T-cell (primary cell): Measurements from ENCODE around the gene GRID1. TPM values are rescaled to one million over a fixed set of nuclear protein-coding genes. Genes with fewer than 3 reads are reported as not detected.

Source experiments
- ATAC-seq, 4 experiments: fragments of 200-7000 bp in 3 of 4; fragments of 150-1000 bp in 1 of 4; cut with Tn5 transposase; replicated peaks in 1 of 4; 1 replicate in 3 of 4; 2 replicates in 1 of 4; pipeline ENCODE4 v1.10.0; 2021; ENCODE audit warnings: moderate library complexity in 3 of 4, mild to moderate bottlenecking in 2 of 4, moderate number of reproducible peaks in 1 of 4
- CTCF ChIA-PET, 2 donors: fragments of 300-600 bp; sonication (Branson Sonifier 250); formaldehyde crosslinking; loops; one replicate each; lab custom pipeline; 2022; ENCODE audit warnings: antibody characterized with exemption in 2 of 2; lab: Charles Lee
- POLR2A ChIA-PET, 2 donors: fragments of 300-600 bp; sonication (Branson Sonifier 250); formaldehyde crosslinking; loops; one replicate each; lab custom pipeline; 2022; ENCODE audit warnings: antibody characterized with exemption in 2 of 2; lab: Charles Lee
- DNase-seq, 35 experiments: peaks; one replicate each; pipeline versions ENCODE4 v3.0.0 to v3.0.0-alpha.2; 2013 to 2023
- H3K27ac ChIP-seq: one replicate; pipeline ENCODE4 v1.5.1; 2013; ENCODE audit warnings: low read length
- H3K27me3 ChIP-seq, 2 experiments: replicated peaks in 1 of 2; 1 replicate in 1 of 2; 2 replicates in 1 of 2; pipeline versions ENCODE4 v1.6.1 to v1.7.0; 2013; ENCODE audit warnings: low read length in 1 of 2, mixed read lengths in 1 of 2; ENCODE audit not compliant: control insufficient read depth in 2 of 2, insufficient read depth in 2 of 2; ENCODE audit errors: extremely low read depth in 1 of 2
- H3K36me3 ChIP-seq, 2 donors: 1 replicate in 1 of 2; 2 replicates in 1 of 2; pipeline versions ENCODE4 v1.6.1 to v1.7.0; 2013; ENCODE audit warnings: low read length in 1 of 2; ENCODE audit not compliant: control insufficient read depth in 2 of 2, insufficient read depth in 1 of 2; ENCODE audit errors: extremely low read depth in 1 of 2
- H3K4me1 ChIP-seq, 2 experiments: 1 replicate in 1 of 2; 2 replicates in 1 of 2; pipeline versions ENCODE4 v1.6.1 to v1.7.0; 2013; ENCODE audit warnings: low read length in 2 of 2, mixed read lengths in 1 of 2; ENCODE audit not compliant: insufficient read depth in 2 of 2, control insufficient read depth in 1 of 2; ENCODE audit errors: extremely low read depth in 1 of 2
- H3K4me3 ChIP-seq, 2 donors: 1 replicate in 1 of 2; 2 replicates in 1 of 2; pipeline versions ENCODE4 v1.5.1 to v1.7.0; 2013; ENCODE audit warnings: mild to moderate bottlenecking in 2 of 2, low read length in 1 of 2, moderate library complexity in 1 of 2; ENCODE audit not compliant: control insufficient read depth in 1 of 2; ENCODE audit errors: extremely low read depth in 1 of 2
- H3K9me3 ChIP-seq: 2 replicates; pipeline ENCODE4 v1.7.0; 2013
- H3K27ac Mint-ChIP-seq, 2 donors: one replicate each; pipeline ENCODE4 v1.8.0; 2020 to 2021; ENCODE audit warnings: mild to moderate bottlenecking in 2 of 2, mixed read lengths in 2 of 2
- H3K27me3 Mint-ChIP-seq, 2 donors: one replicate each; pipeline ENCODE4 v1.8.0; 2021 to 2022; ENCODE audit warnings: mixed read lengths in 2 of 2
- H3K36me3 Mint-ChIP-seq: one replicate; pipeline ENCODE4 v1.8.0; 2021; ENCODE audit warnings: mixed read lengths
- H3K4me1 Mint-ChIP-seq, 3 donors: one replicate each; pipeline ENCODE4 v1.8.0; 2020 to 2022; ENCODE audit warnings: mixed read lengths in 3 of 3, mild to moderate bottlenecking in 1 of 3
- H3K4me3 Mint-ChIP-seq, 3 donors: one replicate each; pipeline ENCODE4 v1.8.0; 2020 to 2022; ENCODE audit warnings: mild to moderate bottlenecking in 3 of 3, mixed read lengths in 3 of 3, moderate library complexity in 3 of 3
- H3K9me3 Mint-ChIP-seq, 3 donors: one replicate each; pipeline ENCODE4 v1.8.0; 2020 to 2022; ENCODE audit warnings: mixed read lengths in 3 of 3
- WGBS: methylation state at CpG from one replicate; pipeline ENCODE4 v1.1.5; 2013; ENCODE audit warnings: missing lambda C conversion rate; ENCODE audit not compliant: insufficient coverage; 5-methylcytosine and 5-hydroxymethylcytosine counted together
- total RNA-seq, 35 experiments: library from RNA in 6 of 35; stranded (reverse) in 6 of 35; fragments of 120-200 nt in 1 of 35; gene quantifications; one replicate each; pipeline versions ENCODE4 v1.2.1 to v1.2.4 and lab custom pipeline; 2013 to 2026

The GRID1 gene
- total RNA-seq, 5 donors from 2014 or later (not counting 1 experiment from before 2014, with no cell fraction given) = 0.68 TPM; not detected in 4

DNA sequence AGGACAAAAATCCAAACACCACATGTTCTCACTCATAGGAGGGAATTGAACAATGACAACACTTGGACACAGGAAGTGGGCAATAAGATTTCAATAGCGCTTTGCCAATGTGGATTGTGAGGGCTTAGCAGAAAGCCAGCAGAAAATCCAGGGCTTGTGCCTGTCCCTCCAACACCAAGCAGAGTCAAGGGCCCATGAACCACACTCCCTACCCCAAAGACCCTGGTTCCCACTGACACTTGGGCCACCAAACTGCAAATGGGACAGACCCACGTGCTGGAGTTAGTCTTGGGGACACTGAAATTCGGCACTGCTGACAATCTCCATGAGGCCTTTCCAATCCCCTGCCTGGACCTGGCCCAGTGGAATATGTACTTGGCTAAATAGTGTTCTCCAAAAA is 67.0 kb downstream of the GRID1 start:
- H3K27me3 Mint-ChIP-seq = peaks cover 20 to 21% of the 10 kb centered on the region in 2 donors
- H3K36me3 ChIP-seq = no peaks in the 10 kb centered on the region
- H3K4me1 ChIP-seq = no peaks in the 10 kb centered on the region
- ATAC-seq (no peak), DNase-seq (no peak)
- WGBS = 56% methylated on average over 2 of the region's 3 CpGs
- no peaks in the 10 kb centered on the region for H3K4me1 Mint-ChIP-seq
- ChIA-PET POLR2A (no interaction called here), CTCF (no interaction called here)
- no peak overlapping the region for H3K27ac Mint-ChIP-seq
- no peaks in the 10 kb centered on the region for H3K9me3 ChIP-seq
- H3K27ac ChIP-seq = no peak overlapping the region
- H3K36me3 Mint-ChIP-seq = no peaks in the 10 kb centered on the region
- no peak overlapping the region for H3K4me3 ChIP-seq
- H3K9me3 Mint-ChIP-seq = no peaks in the 10 kb centered on the region
- peaks cover 0 to 21% of the 10 kb centered on the region in 2 experiments for H3K27me3 ChIP-seq
- no peak overlapping the region for H3K4me3 Mint-ChIP-seq

DNA sequence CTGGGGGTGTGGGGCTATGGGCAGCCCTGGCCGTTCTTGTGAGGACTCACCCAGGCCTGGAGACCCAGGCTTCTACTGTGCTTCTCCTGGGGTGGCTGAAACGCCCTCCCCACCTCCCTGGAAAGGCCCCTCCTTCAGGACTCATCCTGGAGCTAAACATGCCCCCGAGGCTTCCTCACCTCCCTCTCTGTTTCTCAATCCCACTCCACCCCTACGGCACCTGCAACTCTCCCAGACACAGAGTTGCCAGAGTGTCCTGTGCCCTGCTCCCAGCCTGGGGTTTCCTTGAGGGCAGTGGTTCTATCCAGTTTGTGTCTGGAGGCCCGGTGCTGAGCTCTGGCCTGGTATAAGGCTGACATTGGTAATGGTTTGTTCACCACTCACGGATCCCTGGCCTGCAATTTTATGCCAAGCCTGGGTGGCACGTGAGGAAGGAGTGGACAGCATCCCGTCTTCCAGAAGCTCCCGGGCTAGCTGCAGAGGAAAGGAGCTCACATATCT is 68.0 kb downstream of the GRID1 start:
- peaks cover 20 to 24% of the 10 kb centered on the region in 2 donors for H3K27me3 Mint-ChIP-seq
- no peaks in the 10 kb centered on the region for H3K36me3 ChIP-seq
- H3K4me1 ChIP-seq = no peaks in the 10 kb centered on the region
- DNase-seq (peak in 1 of 35 experiments; percentile 7), ATAC-seq (no peak)
- peaks cover 0 to 26% of the 10 kb centered on the region in 2 experiments for H3K27me3 ChIP-seq
- ChIA-PET POLR2A (no interaction called here), CTCF (no interaction called here)
- no peaks in the 10 kb centered on the region for H3K9me3 ChIP-seq
- no peak overlapping the region for H3K4me3 ChIP-seq
- no peak overlapping the region for H3K4me3 Mint-ChIP-seq
- H3K27ac Mint-ChIP-seq = no peak overlapping the region
- no peaks in the 10 kb centered on the region for H3K4me1 Mint-ChIP-seq
- no peaks in the 10 kb centered on the region for H3K36me3 Mint-ChIP-seq
- WGBS = 71% methylated on average over 4 of the region's 9 CpGs
- no peak overlapping the region for H3K27ac ChIP-seq
- no peaks in the 10 kb centered on the region for H3K9me3 Mint-ChIP-seq

DNA sequence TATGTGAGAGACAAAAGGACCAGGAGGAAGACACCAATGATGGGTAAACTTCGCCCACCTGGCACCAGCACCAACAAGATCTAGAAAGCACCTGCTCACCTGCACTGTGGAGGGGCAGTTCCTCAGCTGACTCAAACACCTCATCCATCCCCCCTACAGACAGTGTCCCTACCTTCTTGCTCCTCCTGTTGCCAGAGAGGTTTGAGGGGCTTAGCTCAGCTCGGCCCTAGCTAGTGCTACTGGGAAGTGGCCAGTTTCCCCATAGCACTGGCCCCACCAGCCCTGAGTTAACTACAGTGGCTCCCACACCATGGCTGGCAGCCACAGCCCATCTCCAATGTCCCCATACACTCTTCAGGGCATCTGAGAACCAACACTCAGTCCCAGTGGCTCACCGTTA is 70.8 kb downstream of the GRID1 start:
- H3K4me3 ChIP-seq = no peak overlapping the region
- Mint-ChIP-seq H3K27ac (no peak overlapping the region), H3K4me3 (no peak overlapping the region), H3K4me1 (no peaks in the 10 kb centered on the region), H3K36me3 (no peaks in the 10 kb centered on the region), H3K9me3 (no peaks in the 10 kb centered on the region), H3K27me3 (peaks cover 15 to 19% of the 10 kb centered on the region in 2 donors)
- H3K4me1 ChIP-seq = no peaks in the 10 kb centered on the region
- DNase-seq (no peak), ATAC-seq (no peak)
- H3K36me3 ChIP-seq = no peaks in the 10 kb centered on the region
- H3K9me3 ChIP-seq = no peaks in the 10 kb centered on the region
- H3K27ac ChIP-seq = no peak overlapping the region
- H3K27me3 ChIP-seq = peaks cover 0 to 33% of the 10 kb centered on the region in 2 experiments
- ChIA-PET POLR2A (no interaction called here), CTCF (no interaction called here)
- WGBS = 67% methylated on average over 1 of the region's 3 CpGs

DNA sequence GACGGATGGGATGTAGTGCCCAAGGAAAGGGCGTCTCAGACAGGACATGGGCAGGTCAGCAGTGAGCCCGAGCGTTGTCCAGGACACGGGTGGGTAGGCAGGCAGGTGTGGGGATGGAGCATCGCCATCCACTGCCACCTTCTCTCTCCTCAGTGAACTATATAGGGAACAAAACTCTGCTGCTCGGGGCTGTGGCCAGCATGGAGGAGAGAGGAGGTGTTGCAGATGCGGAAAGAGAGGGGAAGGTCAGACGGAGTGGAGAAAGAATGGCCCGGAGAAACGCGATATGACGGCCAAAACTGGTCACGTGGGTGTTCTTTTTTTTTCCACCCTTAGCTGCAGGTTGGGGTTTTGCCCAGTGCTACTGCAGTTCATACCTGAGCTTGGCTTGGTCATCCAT is 71.2 kb downstream of the GRID1 start:
- Histone ChIP-seq H3K36me3 (no peaks in the 10 kb centered on the region), H3K4me1 (no peaks in the 10 kb centered on the region), H3K27ac (no peak overlapping the region), H3K4me3 (no peak overlapping the region), H3K27me3 (peaks cover 0 to 33% of the 10 kb centered on the region in 2 experiments), H3K9me3 (no peaks in the 10 kb centered on the region)
- WGBS = 100% methylated on average over 2 of the region's 14 CpGs
- Mint-ChIP-seq H3K4me1 (no peaks in the 10 kb centered on the region), H3K36me3 (no peaks in the 10 kb centered on the region), H3K4me3 (no peak overlapping the region), H3K27ac (no peak overlapping the region), H3K27me3 (peaks cover 15 to 16% of the 10 kb centered on the region in 2 donors), H3K9me3 (no peaks in the 10 kb centered on the region)
- ChIA-PET CTCF (no interaction called here), POLR2A (no interaction called here)
- DNase-seq (no peak), ATAC-seq (no peak)

DNA sequence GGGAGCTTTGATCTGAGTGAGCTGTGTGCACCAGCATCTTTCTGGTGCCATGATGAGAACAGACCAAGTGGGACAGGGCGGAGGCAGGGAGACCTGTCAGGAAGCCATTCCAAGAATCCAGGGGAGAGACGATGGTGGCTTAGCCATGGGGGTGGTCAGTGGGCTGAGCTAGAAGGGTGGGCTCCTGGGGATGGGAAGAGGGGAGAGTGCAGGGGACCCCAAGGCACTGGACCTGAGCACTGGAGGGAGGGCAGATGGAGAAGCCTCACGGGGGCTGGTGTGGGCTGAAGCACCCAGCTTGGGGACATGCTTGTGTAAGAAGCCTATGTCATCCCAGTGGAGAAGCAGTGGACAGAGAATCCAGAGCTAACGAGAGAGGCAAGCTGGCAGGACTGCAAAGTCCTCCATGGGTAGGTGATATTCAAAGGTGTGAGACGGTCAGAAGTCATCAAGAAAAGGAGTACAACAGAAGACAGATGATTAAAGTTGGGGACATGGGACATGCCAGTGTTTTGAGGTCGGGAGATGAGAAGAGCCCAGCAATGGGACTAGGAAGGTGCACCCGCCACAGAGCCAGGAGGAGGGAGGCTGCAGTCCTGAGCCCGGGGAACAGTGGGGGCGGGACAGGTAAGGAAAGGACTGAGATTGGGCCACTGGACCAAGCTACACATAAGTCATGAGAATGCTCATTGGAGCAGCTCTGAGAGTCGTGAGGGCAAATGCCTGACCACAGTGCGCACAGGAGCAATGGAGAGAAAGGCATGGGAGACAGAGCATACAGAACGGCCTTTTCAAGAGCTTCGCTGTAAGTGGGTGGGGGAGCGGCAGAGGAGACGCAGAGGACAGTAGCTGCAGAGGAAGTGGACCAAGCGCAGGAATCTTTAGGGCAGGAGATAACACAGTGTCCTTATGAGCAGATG is 72.0 kb downstream of the GRID1 start:
- no peaks in the 10 kb centered on the region for H3K4me1 Mint-ChIP-seq
- no peaks in the 10 kb centered on the region for H3K9me3 Mint-ChIP-seq
- DNase-seq (no peak), ATAC-seq (no peak)
- no peak overlapping the region for H3K4me3 Mint-ChIP-seq
- peaks cover 15 to 16% of the 10 kb centered on the region in 2 donors for H3K27me3 Mint-ChIP-seq
- Histone ChIP-seq H3K9me3 (no peaks in the 10 kb centered on the region), H3K4me3 (no peak overlapping the region), H3K27ac (no peak overlapping the region), H3K27me3 (peaks cover 0 to 33% of the 10 kb centered on the region in 2 experiments), H3K36me3 (no peaks in the 10 kb centered on the region), H3K4me1 (no peaks in the 10 kb centered on the region)
- CTCF ChIA-PET = no interaction called here
- POLR2A ChIA-PET = no interaction called here
- no peak overlapping the region for H3K27ac Mint-ChIP-seq
- H3K36me3 Mint-ChIP-seq = no peaks in the 10 kb centered on the region
- 78% methylated on average over 16 of the region's 16 CpGs for WGBS

DNA sequence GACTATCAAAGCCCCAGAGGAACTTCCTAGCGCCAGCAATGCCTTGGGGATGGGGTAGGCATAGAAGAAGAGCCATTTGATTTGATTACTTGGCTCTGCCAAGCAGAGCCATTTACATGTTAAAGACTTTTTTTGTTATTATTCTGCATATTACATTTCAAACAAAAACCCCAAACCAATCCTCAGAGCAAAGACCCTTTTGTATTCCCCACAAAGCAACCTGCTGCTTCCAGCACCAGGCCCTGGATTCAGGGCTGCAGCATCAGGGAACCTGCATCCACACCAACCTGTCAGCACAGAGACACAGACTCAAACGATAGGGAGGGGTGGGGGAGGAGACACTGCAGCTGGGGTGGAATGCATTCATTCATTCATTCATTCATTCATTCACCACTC is 73.2 kb downstream of the GRID1 start:
- H3K27ac ChIP-seq = no peak overlapping the region
- H3K9me3 ChIP-seq = no peaks in the 10 kb centered on the region
- H3K36me3 Mint-ChIP-seq = no peaks in the 10 kb centered on the region
- H3K9me3 Mint-ChIP-seq = no peaks in the 10 kb centered on the region
- H3K27me3 ChIP-seq = peaks cover 0 to 30% of the 10 kb centered on the region in 2 experiments
- H3K4me1 Mint-ChIP-seq = no peaks in the 10 kb centered on the region
- peaks cover 15 to 16% of the 10 kb centered on the region in 2 donors for H3K27me3 Mint-ChIP-seq
- no peaks in the 10 kb centered on the region for H3K4me1 ChIP-seq
- no peak overlapping the region for H3K4me3 ChIP-seq
- WGBS = no CpG with 5 or more reads among the region's 2 CpGs
- DNase-seq (no peak), ATAC-seq (no peak)
- H3K27ac Mint-ChIP-seq = no peak overlapping the region
- ChIA-PET CTCF (no interaction called here), POLR2A (no interaction called here)
- H3K36me3 ChIP-seq = no peaks in the 10 kb centered on the region
- no peak overlapping the region for H3K4me3 Mint-ChIP-seq
